ENCODE measurements around the gene B4GALT7.
"Not testable (repeated sequence)": the region's sequence is repeated elsewhere in the genome, so short reads cannot be mapped to it uniquely, and the experiment has no call there.

GRCh38 chr5:177630186-177630585, 30.3 kb downstream of the B4GALT7 start:
- not testable (repeated sequence) for TF ChIP-seq CTCF (conservative IDR thresholded peaks at IDR 0.05 in 1 of 2, IDR thresholded peaks at IDR 0.05 in 1 of 2; ENCODE audit: extremely low read depth in 1 of 2, insufficient read depth in 1 of 2, low read depth in 1 of 2, low read length in 2 of 2); EZH2 (IDR thresholded peaks at IDR 0.05; ENCODE audit: borderline replicate concordance, low read length)

All from mammary epithelial cell (primary cell).